HepG2 (cell line): Measurements from ENCODE around the gene PGR. TPM values are rescaled to one million over a fixed set of nuclear protein-coding genes. Genes with fewer than 3 reads are reported as not detected.

Experiments used
- ATAC-seq: fragments of 200-7000 bp; cut with Tn5 transposase; 3 replicates; pipeline ENCODE4 v1.9.1; 2020; ENCODE audit warnings: mild to moderate bottlenecking, moderate library complexity
- BruUV-seq: library from RNA; stranded (reverse); fragments of 400-500 nt; replicated peaks from 2 replicates; lab custom pipeline; 2021; lab: Mats Ljungman, UMichigan
- CTCF ChIA-PET: fragments of 300-600 bp; formaldehyde crosslinking; extraction: SDS; loops from one replicate; lab custom pipeline; 2021; ENCODE audit warnings: low total read pairs, inconsistent platforms, low intra/inter-chr PET ratio; lab: Yijun Ruan, JAX
- POLR2A ChIA-PET: fragments of 350-600 bp; sonication (Branson Sonifier 250); formaldehyde crosslinking; loops from one replicate; lab custom pipeline; 2020; ENCODE audit warnings: antibody characterized with exemption, inconsistent platforms; lab: Yijun Ruan, JAX
- DNase-seq: peaks from one replicate; pipeline ENCODE4 v3.0.0-alpha.2; 2015; ENCODE audit warnings: low spot score
- FAIRE-seq: peaks from 3 replicates; lab custom pipeline; 2011; peaks lifted over from hg19 to GRCh38; lab: Jason Lieb, UNC
- H2AFZ ChIP-seq: one replicate; pipeline ENCODE4 v1.6.1; 2011; ENCODE audit warnings: low read length, inconsistent platforms
- H3K27ac ChIP-seq: fragments of 300-600 bp; 3 replicates; pipeline ENCODE4 v1.8.0; 2011; ENCODE audit warnings: mixed run types, mild to moderate bottlenecking, mixed read lengths, low read length, inconsistent platforms; ENCODE audit not compliant: insufficient read depth; ENCODE audit errors: extremely low read length
- H3K27me3 ChIP-seq, 2 experiments: fragments of 200-600 bp in 1 of 2; 2 replicates in 1 of 2; 3 replicates in 1 of 2; pipeline versions ENCODE4 v1.6.0 to v1.8.0; 2011; ENCODE audit warnings: low read length in 2 of 2, mild to moderate bottlenecking in 2 of 2, moderate library complexity in 2 of 2, inconsistent platforms in 1 of 2; ENCODE audit not compliant: insufficient read depth in 2 of 2, control insufficient read depth in 1 of 2
- H3K36me3 ChIP-seq, 2 experiments: fragments of 200-600 bp in 1 of 2; replicated peaks in 1 of 2; 2 replicates in 1 of 2; 3 replicates in 1 of 2; pipeline versions ENCODE4 v1.5.1 to v1.8.0; 2011; ENCODE audit warnings: low read length in 2 of 2, inconsistent platforms in 1 of 2; ENCODE audit not compliant: insufficient read depth in 2 of 2, control insufficient read depth in 1 of 2
- H3K4me1 ChIP-seq: 2 replicates; pipeline ENCODE4 v1.5.1; 2012; ENCODE audit warnings: low read length, inconsistent platforms; ENCODE audit not compliant: insufficient read depth
- H3K4me2 ChIP-seq: 2 replicates; pipeline ENCODE4 v1.6.0; 2011; ENCODE audit warnings: low read depth, low read length, inconsistent platforms
- H3K4me3 ChIP-seq, 3 experiments: fragments of 200-600 bp in 1 of 3; sonication (generic), shearing (Covaris generic) in 1 of 3; replicated peaks in 1 of 3; 2 replicates each; pipeline ENCODE4 v1.5.1; 2011 to 2016; ENCODE audit warnings: low read length in 3 of 3, inconsistent platforms in 2 of 3, low read depth in 2 of 3, mild to moderate bottlenecking in 2 of 3, control low read depth in 1 of 3, mixed read lengths in 1 of 3; ENCODE audit not compliant: insufficient read depth in 1 of 3
- H3K79me2 ChIP-seq: one replicate; pipeline ENCODE4 v1.6.1; 2011; ENCODE audit warnings: low read length, inconsistent platforms; ENCODE audit not compliant: insufficient read depth
- H3K9ac ChIP-seq: 2 replicates; pipeline ENCODE4 v1.6.0; 2011; ENCODE audit warnings: mild to moderate bottlenecking, low read depth, low read length, inconsistent platforms; ENCODE audit not compliant: insufficient read depth
- H3K9me3 ChIP-seq: 2 replicates; pipeline ENCODE4 v1.5.1; 2012; ENCODE audit warnings: mild to moderate bottlenecking, low read length
- H4K20me1 ChIP-seq: 2 replicates; pipeline ENCODE4 v1.6.0; 2011; ENCODE audit warnings: inconsistent platforms, mild to moderate bottlenecking, low read length, moderate library complexity; ENCODE audit not compliant: insufficient read depth
- AHR ChIP-seq: IDR thresholded peaks from 2 replicates; pipeline ENCODE4 v1.6.1; 2018; ENCODE audit warnings: missing genetic modification reagents, missing compliant biosample characterization
- EHMT2 ChIP-seq: fragments of 200-600 bp; sonication (generic); IDR thresholded peaks from 2 replicates; pipeline ENCODE4 v1.7.0; 2017; ENCODE audit warnings: antibody characterized with exemption, low read depth, low read length, borderline replicate concordance
- FIP1L1 ChIP-seq: fragments of 200-400 bp; formaldehyde crosslinking; IDR thresholded peaks from 2 replicates; pipeline ENCODE4 v1.6.1; 2018; ENCODE audit warnings: low read depth, mild to moderate bottlenecking, low read length, moderate library complexity, borderline replicate concordance; ENCODE audit not compliant: insufficient read depth
- HCFC1 ChIP-seq: fragments of 150-350 bp; IDR thresholded peaks from 2 replicates; pipeline ENCODE4 v1.6.1; 2014; ENCODE audit warnings: low read depth, low read length
- HOXA9 ChIP-seq: sonication (generic); formaldehyde crosslinking; IDR thresholded peaks from 2 replicates; pipeline ENCODE4 v1.8.1; 2022; ENCODE audit warnings: missing genetic modification reagents, mild to moderate bottlenecking, moderate library complexity, borderline replicate concordance
- SRSF1 ChIP-seq: fragments of 200-400 bp; formaldehyde crosslinking; optimal IDR thresholded peaks from 2 replicates; pipeline ENCODE3; 2017; ENCODE audit warnings: mild to moderate bottlenecking, low read depth, low read length, moderate library complexity
- TP53 ChIP-seq: sonication (generic); formaldehyde crosslinking; conservative IDR thresholded peaks from 2 replicates; pipeline ENCODE4 v1.4.0; 2020; ENCODE audit warnings: missing genetic modification reagents
- ZNF292 ChIP-seq: sonication (generic); formaldehyde crosslinking; IDR thresholded peaks from 2 replicates; pipeline ENCODE4 v1.8.1; 2022; ENCODE audit warnings: mild to moderate bottlenecking, low read depth, missing genetic modification reagents, borderline replicate concordance
- ZNF772 ChIP-seq: sonication (generic); formaldehyde crosslinking; IDR thresholded peaks from 2 replicates; pipeline ENCODE4 v1.5.0; 2020; ENCODE audit warnings: mild to moderate bottlenecking, missing genetic modification reagents
- WGBS: methylation state at CpG from one replicate; pipeline ENCODE4 v1.1.6; 2017; ENCODE audit warnings: low lambda C conversion rate; 5-methylcytosine and 5-hydroxymethylcytosine counted together
- in situ Hi-C: cut with HindIII; loops from 2 replicates; pipeline ENCODE4 v1.10.0; 2017; ENCODE audit warnings: low pct_unique_long_range_greater_than_20kb; ENCODE audit not compliant: extremely low pct_ligation_motif_present
- intact Hi-C: fragments of 100-400 bp; cut with micrococcal nuclease; formaldehyde crosslinking; loops from one replicate; pipeline ENCODE4 v1.10.0; 2022; ENCODE audit not compliant: unreplicated experiment
- polyA plus RNA-seq, 8 experiments: library from polyadenylated mRNA; depleted of rRNA in 3 of 8; stranded (reverse) in 7 of 8; unstranded in 1 of 8; fragments of >200 nt; fragmentation: Illumina TruSeq in 4 of 8; extraction: Trizol in 4 of 8; gene quantifications; 2 replicates each; pipeline versions ENCODE4 v1.2.1 to v1.2.3, GENCODE V29; 2011 to 2016; ENCODE audit warnings: low read depth in 4 of 8, missing spikeins in 1 of 8, mixed read lengths in 1 of 8; ENCODE audit not compliant: insufficient read depth in 1 of 8
- total RNA-seq, 5 experiments: library from RNA; depleted of rRNA; stranded (reverse); fragments of >200 nt; fragmentation: Illumina TruSeq; extraction: Trizol; gene quantifications; 2 replicates each; pipeline ENCODE4 v1.2.3, GENCODE V29; 2016; ENCODE audit warnings: low read depth in 1 of 5
- TF ChIP-seq, protein P1 (sequence below): sonication (generic); formaldehyde crosslinking; IDR thresholded peaks from 2 replicates; pipeline ENCODE4 v1.5.0; 2020; ENCODE audit warnings: missing genetic modification reagents
- TF ChIP-seq, protein P2 (sequence below): sonication (generic); formaldehyde crosslinking; IDR thresholded peaks from 2 replicates; pipeline ENCODE4 v1.4.0; 2020; ENCODE audit warnings: missing genetic modification reagents, borderline replicate concordance
- TF ChIP-seq, protein P3 (sequence below): sonication (generic); formaldehyde crosslinking; IDR thresholded peaks from 2 replicates; pipeline ENCODE4 v1.8.0; 2022; ENCODE audit warnings: mild to moderate bottlenecking, missing genetic modification reagents

PGR gene
- total and polyA plus RNA-seq, 2 of the 13 experiments (the other 11 are each of a cell fraction or from before 2014, with no cell fraction given) = not detected

DNA sequence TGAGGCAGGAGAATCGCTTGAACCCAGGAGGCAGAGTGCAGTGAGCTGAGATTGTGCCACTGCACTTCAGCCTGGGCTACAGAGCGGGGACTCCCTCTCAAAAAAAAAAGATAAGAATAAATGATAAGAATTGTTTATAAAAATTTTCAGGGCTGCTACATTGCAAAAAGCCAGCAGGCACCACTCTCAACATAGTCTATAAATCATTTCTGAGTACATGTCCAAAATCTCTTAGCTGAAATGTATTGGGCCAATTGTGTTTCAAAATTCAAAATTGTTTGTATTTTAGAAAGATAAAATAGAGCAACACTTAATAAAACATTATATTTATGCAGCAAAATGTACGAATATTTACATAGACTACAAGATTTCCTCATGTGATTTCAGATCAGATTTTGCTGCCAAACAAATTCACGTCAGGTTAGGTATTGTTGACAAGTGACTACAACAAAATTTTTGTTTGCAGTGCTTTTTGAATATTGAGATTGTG, 13.9 kb downstream of the PGR start:
- WGBS = 14% methylated on average over 4 of the region's 4 CpGs

DNA sequence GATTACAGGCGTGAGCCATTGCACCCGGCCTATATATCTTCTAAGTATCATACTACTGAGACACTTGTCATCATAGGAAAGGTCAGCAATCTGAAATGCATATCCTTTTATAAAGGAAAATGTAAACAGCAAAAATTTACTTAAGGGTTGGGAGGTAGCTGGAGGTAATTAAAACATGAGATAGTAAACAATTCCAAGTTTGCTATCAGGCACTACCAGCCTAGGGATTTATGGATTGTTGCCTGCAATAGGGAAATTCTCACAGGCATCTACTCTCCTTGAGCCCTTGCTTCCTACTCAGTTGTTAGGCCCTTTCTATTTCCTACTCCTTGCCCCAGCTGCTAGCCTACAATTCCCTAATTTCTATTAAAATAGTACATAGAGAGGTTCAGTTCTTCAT, 16.1 kb downstream of the PGR start:
- intact Hi-C loops (no loop called here), in situ Hi-C loops (no loop called here)
- no peak overlapping the region for H3K27ac ChIP-seq
- H4K20me1 ChIP-seq = no peaks in the 10 kb centered on the region
- H3K79me2 ChIP-seq = no peaks in the 10 kb centered on the region
- H3K9ac ChIP-seq = no peak overlapping the region
- ChIA-PET POLR2A (no interaction called here), CTCF (no interaction called here)
- DNase-seq = no peak
- no peak overlapping the region for H2AFZ ChIP-seq
- no peaks in the 10 kb centered on the region for H3K27me3 ChIP-seq
- H3K9me3 ChIP-seq = no peaks in the 10 kb centered on the region
- no peak overlapping the region for H3K4me3 ChIP-seq
- 21% methylated on average over 2 of the region's 2 CpGs for WGBS
- no peak for FAIRE-seq
- BruUV-seq = no TSS peak
- H3K36me3 ChIP-seq = no peaks in the 10 kb centered on the region
- no peak for ATAC-seq
- no peaks in the 10 kb centered on the region for H3K4me1 ChIP-seq
- no peak overlapping the region for H3K4me2 ChIP-seq
- TF ChIP-seq TP53 (no peak), ZNF292 (no peak), ZNF772 (no peak)
- TF ChIP-seq, protein P1, sequence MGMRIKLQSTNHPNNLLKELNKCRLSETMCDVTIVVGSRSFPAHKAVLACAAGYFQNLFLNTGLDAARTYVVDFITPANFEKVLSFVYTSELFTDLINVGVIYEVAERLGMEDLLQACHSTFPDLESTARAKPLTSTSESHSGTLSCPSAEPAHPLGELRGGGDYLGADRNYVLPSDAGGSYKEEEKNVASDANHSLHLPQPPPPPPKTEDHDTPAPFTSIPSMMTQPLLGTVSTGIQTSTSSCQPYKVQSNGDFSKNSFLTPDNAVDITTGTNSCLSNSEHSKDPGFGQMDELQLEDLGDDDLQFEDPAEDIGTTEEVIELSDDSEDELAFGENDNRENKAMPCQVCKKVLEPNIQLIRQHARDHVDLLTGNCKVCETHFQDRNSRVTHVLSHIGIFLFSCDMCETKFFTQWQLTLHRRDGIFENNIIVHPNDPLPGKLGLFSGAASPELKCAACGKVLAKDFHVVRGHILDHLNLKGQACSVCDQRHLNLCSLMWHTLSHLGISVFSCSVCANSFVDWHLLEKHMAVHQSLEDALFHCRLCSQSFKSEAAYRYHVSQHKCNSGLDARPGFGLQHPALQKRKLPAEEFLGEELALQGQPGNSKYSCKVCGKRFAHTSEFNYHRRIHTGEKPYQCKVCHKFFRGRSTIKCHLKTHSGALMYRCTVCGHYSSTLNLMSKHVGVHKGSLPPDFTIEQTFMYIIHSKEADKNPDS (CRISPR knock-in tag) = no peak
- TF ChIP-seq, protein P2, sequence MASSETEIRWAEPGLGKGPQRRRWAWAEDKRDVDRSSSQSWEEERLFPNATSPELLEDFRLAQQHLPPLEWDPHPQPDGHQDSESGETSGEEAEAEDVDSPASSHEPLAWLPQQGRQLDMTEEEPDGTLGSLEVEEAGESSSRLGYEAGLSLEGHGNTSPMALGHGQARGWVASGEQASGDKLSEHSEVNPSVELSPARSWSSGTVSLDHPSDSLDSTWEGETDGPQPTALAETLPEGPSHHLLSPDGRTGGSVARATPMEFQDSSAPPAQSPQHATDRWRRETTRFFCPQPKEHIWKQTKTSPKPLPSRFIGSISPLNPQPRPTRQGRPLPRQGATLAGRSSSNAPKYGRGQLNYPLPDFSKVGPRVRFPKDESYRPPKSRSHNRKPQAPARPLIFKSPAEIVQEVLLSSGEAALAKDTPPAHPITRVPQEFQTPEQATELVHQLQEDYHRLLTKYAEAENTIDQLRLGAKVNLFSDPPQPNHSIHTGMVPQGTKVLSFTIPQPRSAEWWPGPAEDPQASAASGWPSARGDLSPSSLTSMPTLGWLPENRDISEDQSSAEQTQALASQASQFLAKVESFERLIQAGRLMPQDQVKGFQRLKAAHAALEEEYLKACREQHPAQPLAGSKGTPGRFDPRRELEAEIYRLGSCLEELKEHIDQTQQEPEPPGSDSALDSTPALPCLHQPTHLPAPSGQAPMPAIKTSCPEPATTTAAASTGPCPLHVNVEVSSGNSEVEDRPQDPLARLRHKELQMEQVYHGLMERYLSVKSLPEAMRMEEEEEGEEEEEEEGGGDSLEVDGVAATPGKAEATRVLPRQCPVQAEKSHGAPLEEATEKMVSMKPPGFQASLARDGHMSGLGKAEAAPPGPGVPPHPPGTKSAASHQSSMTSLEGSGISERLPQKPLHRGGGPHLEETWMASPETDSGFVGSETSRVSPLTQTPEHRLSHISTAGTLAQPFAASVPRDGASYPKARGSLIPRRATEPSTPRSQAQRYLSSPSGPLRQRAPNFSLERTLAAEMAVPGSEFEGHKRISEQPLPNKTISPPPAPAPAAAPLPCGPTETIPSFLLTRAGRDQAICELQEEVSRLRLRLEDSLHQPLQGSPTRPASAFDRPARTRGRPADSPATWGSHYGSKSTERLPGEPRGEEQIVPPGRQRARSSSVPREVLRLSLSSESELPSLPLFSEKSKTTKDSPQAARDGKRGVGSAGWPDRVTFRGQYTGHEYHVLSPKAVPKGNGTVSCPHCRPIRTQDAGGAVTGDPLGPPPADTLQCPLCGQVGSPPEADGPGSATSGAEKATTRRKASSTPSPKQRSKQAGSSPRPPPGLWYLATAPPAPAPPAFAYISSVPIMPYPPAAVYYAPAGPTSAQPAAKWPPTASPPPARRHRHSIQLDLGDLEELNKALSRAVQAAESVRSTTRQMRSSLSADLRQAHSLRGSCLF (CRISPR knock-in tag) = no peak

More for the DNA sequence above, 13.9 kb downstream of the PGR start:
- Histone ChIP-seq H3K4me1 (no peaks in the 10 kb centered on the region), H3K36me3 (no peaks in the 10 kb centered on the region), H4K20me1 (no peaks in the 10 kb centered on the region), H3K4me3 (no peak overlapping the region), H3K4me2 (no peak overlapping the region), H3K9ac (no peak overlapping the region), H3K9me3 (no peaks in the 10 kb centered on the region), H3K79me2 (no peaks in the 10 kb centered on the region), H2AFZ (no peak overlapping the region), H3K27me3 (no peaks in the 10 kb centered on the region), H3K27ac (no peak overlapping the region)
- no TSS peak for BruUV-seq
- in situ Hi-C loops = no loop called here
- TF ChIP-seq HCFC1 = no peak
- TF ChIP-seq HOXA9 (CRISPR knock-in tag) = no peak
- TF ChIP-seq EHMT2 = no peak
- TF ChIP-seq, protein P3, sequence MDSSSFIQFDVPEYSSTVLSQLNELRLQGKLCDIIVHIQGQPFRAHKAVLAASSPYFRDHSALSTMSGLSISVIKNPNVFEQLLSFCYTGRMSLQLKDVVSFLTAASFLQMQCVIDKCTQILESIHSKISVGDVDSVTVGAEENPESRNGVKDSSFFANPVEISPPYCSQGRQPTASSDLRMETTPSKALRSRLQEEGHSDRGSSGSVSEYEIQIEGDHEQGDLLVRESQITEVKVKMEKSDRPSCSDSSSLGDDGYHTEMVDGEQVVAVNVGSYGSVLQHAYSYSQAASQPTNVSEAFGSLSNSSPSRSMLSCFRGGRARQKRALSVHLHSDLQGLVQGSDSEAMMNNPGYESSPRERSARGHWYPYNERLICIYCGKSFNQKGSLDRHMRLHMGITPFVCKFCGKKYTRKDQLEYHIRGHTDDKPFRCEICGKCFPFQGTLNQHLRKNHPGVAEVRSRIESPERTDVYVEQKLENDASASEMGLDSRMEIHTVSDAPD = no peak
- no peak for TF ChIP-seq AHR (CRISPR knock-in tag)
- no peak for TF ChIP-seq SRSF1
- no peak for TF ChIP-seq FIP1L1
- intact Hi-C loops = no loop called here
- ChIA-PET POLR2A (no interaction called here), CTCF (no interaction called here)
- ATAC-seq (no peak), DNase-seq (no peak), FAIRE-seq (no peak)
